Hematopoietic multipotent progenitor cell treated with erythropoietin and hydrocortisone succinate and interleukin-3 and kit ligand, for 15 days (in vitro differentiated cells): Measurements from ENCODE around the gene PHF23.

Experiments used
- DNase-seq: peaks from one replicate; pipeline ENCODE4 v3.0.0-alpha.2; 2015; ENCODE audit warnings: low spot score

PHF23 gene

DNA sequence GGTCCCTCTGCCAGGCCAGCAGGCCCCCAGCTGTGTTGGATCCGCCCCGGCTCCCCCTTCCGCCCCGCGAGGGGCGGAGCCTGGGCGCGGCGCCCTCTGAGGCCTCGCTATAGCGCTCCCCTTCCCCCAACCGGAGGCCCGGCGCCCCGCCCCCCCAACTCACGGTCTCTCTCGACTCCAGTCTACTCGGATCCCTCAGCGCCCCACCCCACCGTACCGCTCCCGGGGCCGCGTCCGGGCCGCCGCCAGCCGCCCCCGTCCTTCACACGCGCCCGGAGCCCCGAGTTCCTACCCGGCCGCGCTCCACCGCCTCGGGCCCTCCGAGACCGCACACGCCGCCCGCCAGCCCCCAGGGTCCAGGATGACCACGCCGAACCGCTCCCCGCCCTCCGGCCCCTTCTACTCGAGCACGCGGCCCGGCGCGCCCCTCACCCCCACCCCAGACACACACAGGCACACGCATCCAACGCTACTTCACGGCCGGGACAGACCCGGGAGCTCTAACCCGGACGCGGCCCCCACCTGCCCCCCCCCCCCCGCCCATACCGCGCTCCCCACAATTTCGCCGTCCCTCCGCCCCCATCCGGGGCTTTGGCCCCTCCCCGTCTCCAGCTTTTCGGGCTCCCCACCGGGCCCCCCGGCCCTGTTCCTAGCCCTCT lies 1.4 kb downstream of the PHF23 start:
- DNase-seq, result peak; percentile 84

DNA sequence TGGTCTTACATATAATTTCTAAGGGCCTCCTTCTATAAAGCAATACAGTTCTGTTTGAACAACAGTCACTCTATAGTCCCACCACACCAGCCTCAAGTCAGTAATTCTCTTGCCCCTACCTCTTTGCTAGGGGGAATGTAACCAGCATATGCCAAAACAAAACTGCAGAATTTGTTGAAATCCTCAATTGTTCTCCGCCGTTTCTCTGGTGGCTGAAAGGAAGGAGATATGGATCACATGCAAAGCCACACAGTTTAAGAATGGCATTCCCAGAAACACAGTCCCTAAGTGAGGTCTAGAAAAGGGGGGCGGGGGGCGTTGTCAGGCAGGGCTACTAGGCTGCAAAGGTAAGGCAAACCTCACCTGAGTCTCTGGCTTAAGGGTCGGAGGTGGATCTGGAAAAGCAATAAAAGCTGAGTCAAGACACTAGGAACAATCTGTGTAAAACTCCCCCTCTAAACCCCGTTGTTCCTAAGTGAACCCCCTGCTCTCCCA lies 1.9 kb downstream of the PHF23 start:
- DNase-seq, result no peak

DNA sequence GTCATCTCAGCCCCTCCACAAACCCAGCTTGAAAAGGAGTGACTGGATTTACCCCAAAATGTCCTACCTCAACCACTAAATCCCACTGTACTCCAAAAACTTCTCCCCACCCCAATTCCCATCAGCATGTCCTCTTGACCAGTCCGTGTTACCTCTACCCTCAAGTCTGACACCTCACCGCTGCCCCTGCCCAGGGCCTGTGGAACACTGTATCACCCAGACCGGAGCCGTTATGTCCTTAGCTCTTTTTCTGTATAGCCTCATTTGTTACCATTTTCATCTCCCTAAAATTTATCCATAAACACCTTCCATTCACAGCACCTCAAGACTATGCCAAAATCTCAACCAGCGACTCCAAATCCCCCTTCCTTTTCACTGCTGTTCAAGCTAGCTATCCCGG lies 2.4 kb downstream of the PHF23 start:
- no peak for DNase-seq

DNA sequence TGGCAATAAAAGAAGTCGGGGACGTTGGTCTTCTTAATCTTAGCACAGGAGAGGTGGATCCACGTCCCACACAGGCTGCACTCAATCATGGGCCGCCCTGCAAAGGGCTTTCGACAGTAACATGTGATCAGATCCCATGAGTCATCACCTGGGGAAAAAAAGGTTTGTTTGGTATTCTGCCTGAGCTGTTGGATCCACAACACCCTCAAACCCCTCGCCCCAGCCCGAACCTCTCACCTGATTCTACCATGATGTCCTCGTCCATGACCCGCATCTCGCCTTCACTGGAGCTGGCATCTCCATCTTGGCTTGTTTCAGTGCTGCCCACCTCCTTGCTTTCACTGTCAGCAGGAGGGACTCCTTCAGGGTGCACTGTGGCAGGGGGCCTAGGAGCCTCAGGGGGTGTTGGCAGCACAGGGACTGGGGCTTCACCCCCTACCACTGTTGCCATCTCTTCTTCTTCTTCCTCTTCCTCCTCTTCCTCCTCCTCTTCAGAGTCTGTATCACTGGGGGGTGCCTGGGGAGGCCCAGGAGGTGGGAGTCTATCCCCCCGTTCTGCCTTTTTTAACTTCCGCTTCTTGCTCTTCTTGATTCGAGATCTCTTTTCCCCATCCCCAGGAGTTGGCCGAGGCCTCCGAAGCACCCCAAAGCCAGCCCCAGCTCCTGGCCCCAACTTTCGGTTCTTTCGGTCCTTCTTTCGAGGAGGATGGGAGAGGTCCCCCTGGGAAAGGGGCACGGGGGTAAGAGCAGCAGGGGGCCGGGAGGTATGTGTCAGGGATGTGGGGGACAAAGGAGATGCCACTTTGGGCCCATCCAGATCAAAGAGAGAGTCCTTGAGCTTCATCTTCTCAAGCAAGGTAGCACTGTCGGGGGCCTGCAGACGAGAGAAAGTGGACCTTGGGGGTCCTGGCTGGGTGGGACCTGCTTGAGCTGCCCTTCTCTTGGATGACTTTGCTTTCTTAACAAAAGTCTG lies 3.3 kb downstream of the PHF23 start:
- DNase-seq, result peak; percentile 41

DNA sequence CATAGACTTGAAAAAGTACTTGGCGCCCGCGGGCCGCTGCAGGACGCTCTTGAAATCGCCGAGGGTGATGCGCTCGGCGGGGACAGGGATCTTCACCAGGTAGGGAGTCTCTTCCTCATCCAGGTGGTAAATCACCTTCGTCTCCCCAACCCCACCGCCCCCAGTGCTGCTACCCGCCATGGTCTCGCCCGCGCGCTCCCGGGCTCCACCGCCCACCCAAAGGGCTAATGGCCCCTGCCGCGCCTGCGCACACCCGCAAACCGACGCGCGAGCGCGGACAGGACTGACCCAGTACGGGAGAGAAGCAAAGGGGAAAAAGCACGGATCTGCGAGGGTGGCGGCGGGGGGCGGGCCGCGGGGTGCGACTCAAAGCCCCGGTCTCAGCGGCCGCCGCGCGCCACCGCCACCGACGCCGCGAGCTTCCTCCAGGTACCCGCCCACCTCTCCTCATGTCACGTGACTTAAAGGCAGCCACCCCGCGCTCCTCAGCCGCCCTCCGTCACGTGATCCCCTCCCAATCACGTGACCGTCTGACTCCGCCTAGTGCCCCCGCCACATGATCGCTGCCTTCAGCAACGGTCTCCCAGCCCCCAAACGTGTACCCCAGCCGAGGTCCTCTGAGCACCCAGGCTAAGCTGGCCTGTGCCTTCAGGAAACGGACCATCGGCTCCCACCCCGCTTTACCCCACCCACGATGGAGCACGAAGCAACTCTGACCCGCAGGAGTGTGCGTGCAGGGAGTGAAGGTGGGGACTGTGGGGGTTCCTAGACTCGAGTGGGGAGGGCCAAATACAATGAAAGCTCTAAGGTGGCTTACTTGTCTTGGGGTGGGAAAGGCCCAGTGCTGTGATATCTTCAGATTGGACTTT lies 4.9 kb downstream of the PHF23 start, which contains the start of gene DVL2:
DVL2 (minus strand) TSS at position 435 of the 869 bp plus-strand sequence; CDS start at position 180, 255 bp downstream.
- DNase-seq, result peak; percentile 97

DNA sequence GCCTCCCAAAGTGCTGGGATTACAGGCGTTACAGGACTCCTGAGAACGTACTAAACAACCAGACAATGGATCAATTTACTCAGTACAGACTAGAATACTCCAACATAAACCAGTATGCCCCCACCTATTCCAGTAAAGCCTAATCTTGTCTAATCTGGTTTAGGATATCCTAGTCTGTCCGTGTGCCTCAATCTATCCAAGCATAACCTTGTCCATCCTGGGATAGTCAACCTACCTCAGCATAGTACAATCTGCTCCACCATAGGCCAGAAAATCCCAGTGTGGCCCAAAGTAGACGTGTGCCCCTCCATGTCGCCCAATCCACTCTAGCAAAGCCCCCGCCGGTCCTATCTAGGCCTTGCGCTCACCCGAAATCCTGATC lies 5.6 kb downstream of the PHF23 start:
- no peak for DNase-seq

DNA sequence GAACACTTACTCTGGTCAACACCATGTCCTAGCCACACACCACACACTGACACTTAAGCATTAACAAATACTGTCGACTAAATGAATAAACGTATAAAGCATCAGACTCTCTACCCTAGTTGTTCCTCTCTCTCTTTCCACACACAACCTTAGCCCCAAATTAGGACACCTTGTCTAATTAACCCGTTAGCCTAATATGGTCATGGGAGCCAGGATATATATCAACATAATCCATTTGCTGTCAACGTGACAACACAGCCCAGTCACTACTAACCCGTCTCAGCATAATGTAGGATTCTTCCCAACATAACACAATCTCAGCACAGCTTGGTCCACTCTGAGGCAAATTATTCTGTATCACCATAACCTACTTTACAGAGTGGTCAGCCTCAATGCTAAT lies 7.1 kb downstream of the PHF23 start:
- no peak for DNase-seq

DNA sequence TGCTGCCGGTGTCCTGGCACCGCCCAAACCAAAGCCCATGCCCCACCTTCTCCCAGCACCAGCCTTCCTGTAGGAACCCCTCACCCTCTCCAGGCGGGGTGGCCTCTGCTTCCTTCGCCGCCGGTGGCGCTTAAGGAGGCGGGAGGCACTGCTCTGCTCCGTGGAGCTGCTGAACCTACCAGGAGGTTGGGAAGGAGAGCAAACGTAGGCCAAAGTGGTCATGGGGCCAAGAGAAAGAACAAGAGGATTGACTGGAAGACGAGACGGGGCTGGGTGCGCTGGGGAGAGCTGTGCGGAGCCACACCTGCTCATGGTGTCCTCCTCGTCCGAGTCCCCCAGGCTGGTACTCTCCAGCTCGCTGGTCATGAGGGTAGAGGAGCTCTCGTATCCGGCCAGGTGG lies 9.8 kb downstream of the PHF23 start:
- DNase-seq, result no peak

DNA sequence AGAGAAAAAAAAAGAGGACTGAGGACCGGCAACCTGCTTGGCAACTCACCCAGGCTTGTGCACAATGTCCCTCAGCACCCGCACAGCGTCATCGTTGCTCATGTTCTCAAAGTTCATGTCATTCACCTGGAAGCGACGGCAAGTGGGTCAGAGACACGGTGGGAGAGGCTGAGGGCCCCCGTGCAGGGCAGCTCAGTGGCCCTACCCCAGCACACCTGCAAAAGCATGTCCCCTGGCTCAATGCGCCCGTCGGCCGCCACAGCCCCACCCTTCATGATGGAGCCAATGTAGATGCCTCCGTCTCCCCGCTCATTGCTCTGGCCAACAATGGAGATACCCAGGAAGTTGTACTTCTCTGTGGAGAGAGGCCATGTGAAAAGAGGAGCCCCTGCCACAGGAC lies 10.3 kb downstream of the PHF23 start:
- no peak for DNase-seq

DNA sequence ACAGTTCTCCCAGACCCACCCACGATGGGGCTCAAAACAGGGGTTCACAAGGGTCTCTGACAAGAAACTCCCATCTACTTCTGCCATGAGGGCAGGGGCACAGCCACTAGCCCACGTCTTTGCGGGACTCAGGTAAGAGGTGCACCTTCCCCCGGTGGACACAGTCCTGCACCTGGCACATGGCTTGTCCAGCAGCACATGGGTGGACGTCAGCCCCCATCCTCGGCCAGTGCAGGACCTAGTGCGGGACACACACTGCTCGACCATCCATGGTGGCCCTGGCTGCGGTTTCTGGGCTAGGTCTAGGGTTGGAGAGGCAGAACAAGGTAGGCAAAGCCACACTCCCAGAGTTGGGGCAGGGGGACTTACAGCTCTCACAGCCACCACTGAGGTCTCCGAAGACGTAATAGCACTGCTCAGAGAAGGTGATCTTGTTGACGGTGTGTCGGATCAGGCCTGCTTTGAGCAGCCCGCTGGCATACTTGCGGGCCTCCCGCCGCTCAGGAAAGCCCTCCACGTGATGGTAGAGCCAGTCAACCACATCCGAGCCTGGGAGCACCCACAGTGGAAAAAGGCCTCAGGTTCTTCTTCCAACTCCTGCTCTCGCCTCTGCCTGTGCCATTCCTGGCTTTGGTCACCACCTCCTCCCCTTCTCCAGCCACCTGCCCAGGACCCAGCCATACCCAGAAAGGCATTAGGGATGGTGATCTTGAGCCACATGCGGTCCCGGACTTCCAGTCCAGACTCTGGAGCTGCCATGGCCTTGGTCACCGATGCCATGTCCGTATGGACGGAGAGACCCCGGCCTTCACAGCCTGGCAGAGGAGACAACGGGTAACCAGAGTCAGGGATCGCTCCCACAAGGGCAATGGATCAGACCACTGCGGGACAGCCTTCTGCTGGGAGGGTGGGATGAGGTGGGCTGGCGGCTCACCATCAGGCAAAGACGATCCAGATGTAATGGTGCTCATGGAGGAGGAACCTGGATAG lies 12.2 kb downstream of the PHF23 start:
- no peak for DNase-seq

DNA sequence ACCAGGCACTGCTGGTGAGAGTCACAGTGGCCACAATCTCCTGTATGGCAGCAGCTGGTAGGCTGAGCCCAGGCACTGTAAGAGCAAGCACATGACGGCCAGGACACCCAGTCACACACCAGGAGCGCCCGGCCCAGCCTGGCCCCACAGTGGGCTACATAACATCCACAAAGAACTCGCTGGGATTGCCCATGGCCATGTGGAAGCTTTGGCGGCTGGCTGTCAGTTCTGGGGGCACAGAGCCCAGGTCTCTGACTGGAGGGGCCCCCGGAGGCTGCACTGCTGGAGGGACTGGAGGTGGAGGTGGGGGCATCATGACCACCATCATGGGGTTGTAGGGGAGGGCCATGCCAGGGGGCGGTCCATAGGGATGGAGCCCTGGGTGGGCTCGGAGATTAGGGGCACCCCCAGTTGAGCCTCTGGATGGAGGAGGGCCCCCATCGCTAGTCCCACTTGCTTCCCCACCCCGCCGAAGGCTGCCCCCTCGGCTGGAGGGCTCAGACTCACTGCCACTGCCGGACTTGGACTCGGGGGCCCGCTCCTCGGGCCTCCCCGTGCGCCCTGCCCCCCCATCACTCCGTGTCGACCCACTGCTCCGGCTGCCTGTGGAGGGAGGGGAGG lies 13.4 kb downstream of the PHF23 start:
- no peak for DNase-seq

DNA sequence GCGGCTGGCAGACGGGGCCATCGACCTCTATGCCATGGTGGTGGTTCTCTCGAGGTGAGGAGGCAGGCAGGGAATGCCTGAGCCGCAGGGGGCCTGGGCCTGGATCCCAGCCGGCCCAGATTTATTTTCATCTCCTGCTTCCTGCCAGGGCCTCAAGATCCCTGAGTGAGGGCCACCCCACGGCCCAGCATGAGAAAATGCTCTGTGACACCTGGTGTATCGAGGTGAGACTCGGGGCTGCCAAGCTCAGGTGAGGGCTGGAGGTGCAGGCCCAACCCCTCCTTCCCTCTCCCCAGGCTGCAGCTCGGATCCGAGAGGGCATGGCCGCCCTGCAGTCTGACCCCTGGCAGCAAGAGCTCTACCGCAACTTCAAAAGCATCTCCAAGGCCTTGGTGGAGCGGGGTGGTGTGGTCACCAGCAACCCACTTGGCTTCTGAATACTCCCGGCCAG lies 14.6 kb downstream of the PHF23 start:
- no peak for DNase-seq

DNA sequence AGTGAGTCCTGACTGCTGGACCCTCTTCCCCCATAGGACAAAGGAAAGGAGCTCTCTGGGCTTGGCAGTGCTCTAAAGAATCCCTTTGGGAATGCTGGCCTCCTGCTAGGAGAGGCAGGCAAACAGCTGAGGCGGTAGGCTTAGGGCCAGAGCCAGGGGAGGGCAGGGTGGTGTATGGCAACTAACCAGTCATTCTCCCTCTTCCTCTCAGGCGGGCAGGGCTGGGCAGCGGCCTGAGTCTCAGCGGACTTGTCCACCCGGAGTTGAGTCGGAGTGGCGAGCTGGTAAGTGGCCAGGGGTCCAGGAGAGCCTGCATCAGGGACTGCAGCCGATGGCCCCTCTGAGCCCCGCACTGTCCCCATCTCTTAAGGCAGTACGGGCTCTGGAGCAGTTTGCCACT lies 15.1 kb downstream of the PHF23 start:
- DNase-seq, result no peak

DNA sequence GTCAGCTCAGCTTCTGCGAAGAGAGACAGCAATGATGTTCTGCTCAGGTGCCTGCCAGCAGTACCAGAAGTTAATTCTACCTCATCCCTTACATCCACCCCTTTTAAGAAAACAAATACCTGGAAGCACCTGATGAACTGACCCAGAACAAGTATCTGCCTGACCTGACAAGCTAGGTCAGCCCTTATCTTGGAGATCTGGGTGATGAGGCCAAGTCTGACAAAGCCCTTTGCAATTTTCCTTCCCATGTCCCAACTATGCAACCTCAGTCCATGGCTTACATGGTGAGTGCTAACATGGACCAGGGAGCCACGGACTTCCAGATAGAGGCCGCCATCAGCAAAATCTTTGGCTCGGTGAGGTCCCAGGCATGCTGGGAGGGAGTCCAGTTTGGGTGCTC lies 15.9 kb downstream of the PHF23 start:
- DNase-seq, result no peak

DNA sequence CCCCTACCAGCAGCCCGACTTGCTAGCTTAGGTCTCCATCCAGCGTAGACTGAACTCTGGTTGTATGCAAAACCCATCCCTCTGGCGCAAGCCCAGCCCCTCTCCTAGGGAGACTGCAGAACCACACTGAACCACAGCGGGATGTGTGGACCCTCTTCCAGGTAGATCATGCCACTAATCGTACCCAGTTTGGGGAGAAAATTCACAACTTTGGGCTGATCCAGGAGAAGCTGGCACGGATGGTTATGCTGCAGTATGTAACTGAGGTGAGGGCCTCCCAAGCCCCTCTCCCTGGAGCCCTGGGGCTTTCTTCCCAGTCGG lies 16.3 kb downstream of the PHF23 start:
- DNase-seq, result no peak

DNA sequence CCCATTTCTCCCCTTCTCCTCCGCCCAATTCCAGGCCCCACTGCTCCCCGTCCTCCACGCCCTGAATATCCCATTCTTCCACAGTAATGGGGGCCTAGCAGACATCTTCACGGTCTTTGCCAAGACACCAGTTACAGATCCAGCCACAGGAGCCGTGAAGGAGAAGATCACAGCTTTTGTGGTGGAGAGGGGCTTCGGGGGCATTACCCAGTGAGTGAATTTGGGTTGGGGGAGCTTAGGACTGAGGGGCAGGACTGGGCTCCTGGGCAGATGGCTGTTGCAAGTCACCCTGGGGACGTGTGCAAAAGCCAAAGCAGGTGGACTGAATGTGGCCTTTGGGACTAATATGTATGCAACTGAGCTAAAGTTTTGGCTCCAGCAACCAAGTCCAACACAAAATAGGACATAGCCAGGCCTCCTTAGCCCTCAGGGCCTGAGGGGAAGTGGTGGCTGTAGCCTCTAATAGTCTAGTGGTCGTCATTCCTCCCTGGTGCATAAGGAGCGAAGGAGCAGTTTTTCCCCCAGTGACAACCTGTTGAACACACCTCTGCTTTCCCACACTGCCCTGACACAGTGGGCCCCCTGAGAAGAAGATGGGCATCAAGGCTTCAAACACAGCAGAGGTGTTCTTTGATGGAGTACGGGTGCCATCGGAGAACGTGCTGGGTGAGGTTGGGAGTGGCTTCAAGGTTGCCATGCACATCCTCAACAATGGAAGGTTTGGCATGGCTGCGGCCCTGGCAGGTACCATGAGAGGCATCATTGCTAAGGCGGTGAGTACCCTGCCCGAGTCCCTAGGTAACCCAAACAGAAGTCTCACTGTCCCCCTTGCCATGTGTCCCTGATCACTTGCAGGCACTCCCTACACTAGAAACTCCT lies 16.9 kb downstream of the PHF23 start:
- DNase-seq, result no peak

DNA sequence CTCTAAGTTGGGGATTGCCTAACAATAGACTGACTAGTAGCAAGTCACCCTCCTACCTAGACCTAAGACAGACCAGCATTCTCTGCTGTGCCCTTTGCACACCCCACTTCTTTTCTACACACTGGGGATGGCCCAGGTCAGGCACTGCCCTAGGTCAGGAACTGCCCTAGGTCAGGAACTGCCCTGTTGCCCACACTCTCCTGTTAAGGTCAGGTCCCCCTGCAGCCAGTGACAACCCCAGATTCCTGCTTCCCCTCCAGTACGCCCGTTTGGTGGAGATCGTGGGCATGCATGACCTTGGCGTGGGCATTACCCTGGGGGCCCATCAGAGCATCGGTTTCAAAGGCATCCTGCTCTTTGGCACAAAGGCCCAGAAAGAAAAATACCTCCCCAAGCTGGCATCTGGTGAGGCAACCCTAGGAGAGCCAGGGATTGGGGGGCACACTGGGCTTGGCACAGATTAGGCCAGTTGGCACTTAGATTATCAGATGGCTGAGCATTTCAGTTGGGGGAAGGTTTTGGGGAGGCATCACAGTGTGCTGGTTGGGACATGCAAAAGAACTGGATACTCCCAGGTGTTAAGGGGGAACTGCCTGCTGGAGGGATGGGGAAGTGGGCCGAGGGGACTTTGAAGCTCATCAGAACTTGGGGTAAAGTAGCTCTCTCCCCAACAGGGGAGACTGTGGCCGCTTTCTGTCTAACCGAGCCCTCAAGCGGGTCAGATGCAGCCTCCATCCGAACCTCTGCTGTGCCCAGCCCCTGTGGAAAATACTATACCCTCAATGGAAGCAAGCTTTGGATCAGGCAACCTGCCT lies 17.8 kb downstream of the PHF23 start:
- no peak for DNase-seq

DNA sequence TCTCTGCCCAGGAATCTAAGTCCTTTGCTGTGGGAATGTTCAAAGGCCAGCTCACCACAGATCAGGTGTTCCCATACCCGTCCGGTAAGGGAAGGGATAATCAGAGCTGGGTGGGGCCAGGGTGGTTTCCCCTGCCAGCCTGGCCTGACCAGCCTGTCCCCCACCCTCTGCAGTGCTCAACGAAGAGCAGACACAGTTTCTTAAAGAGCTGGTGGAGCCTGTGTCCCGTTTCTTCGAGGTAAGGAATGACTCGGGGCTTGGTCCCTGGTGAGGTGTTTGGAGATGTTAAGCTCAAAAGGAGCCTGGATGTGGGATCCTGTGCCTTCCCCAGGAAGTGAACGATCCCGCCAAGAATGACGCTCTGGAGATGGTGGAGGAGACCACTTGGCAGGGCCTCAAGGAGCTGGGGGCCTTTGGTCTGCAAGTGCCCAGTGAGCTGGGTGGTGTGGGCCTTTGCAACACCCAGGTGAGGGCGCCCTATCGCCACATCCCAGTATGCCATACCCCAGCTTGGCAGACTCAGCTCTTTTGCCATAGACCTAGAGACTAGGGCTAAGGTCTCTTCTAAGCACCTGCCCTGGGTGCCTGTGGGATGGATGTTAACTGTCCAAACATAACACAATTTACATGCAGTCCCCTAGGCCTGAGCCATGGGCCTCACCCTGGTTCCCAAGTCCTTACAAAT lies 18.5 kb downstream of the PHF23 start:
- peak; percentile 77 for DNase-seq
